HCT116 (cell line): ENCODE measurements around the gene CLEC20A.

ENCODE experiments used
- CBX3 ChIP-seq: IDR thresholded peaks from 2 replicates; pipeline ENCODE4 v1.6.1; 2012; ENCODE audit warnings: low read depth
- EZH2 ChIP-seq: fragments of 200-600 bp; sonication (generic); IDR thresholded peaks from 2 replicates; pipeline ENCODE4 v1.6.1; 2017; ENCODE audit warnings: antibody characterized with exemption, mixed run types
- POLR2A ChIP-seq: IDR thresholded peaks from 2 replicates; pipeline ENCODE4 v1.7.0; 2011; ENCODE audit warnings: borderline replicate concordance; ENCODE audit not compliant: insufficient read depth, insufficient read length; ENCODE audit errors: extremely low read depth
- TF ChIP-seq, protein P1 (sequence below): IDR thresholded peaks from 2 replicates; pipeline ENCODE4 v1.6.1; 2012; ENCODE audit warnings: low read depth
- TF ChIP-seq, protein P2 (sequence below): IDR thresholded peaks from 2 replicates; pipeline ENCODE4 v1.6.1; 2011; ENCODE audit warnings: mild to moderate bottlenecking, low read length, moderate library complexity; ENCODE audit not compliant: insufficient replicate concordance; ENCODE audit errors: extremely low read depth

DNA sequence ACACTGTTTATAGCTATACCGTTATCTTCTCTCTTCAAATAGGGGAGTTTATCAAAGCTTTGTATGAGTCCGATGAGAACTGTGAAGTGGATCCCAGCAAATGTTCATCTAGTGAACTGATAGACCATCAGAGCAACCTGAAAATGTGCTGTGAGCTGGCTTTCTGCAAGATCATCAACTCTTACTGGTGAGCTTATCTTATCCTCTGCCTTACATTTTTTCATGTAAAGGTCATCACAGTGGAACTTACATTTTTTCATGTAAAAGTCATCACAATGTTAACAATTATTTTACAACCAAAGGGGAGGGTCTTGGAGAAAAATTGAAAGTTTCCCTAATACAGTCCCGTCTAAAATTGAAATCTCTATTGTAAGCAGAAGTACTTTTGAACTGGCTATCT, 45.2 kb downstream of the CLEC20A start:
- TF ChIP-seq EZH2 (no peak), POLR2A (no peak), CBX3 (no peak)
- TF ChIP-seq, protein P1, sequence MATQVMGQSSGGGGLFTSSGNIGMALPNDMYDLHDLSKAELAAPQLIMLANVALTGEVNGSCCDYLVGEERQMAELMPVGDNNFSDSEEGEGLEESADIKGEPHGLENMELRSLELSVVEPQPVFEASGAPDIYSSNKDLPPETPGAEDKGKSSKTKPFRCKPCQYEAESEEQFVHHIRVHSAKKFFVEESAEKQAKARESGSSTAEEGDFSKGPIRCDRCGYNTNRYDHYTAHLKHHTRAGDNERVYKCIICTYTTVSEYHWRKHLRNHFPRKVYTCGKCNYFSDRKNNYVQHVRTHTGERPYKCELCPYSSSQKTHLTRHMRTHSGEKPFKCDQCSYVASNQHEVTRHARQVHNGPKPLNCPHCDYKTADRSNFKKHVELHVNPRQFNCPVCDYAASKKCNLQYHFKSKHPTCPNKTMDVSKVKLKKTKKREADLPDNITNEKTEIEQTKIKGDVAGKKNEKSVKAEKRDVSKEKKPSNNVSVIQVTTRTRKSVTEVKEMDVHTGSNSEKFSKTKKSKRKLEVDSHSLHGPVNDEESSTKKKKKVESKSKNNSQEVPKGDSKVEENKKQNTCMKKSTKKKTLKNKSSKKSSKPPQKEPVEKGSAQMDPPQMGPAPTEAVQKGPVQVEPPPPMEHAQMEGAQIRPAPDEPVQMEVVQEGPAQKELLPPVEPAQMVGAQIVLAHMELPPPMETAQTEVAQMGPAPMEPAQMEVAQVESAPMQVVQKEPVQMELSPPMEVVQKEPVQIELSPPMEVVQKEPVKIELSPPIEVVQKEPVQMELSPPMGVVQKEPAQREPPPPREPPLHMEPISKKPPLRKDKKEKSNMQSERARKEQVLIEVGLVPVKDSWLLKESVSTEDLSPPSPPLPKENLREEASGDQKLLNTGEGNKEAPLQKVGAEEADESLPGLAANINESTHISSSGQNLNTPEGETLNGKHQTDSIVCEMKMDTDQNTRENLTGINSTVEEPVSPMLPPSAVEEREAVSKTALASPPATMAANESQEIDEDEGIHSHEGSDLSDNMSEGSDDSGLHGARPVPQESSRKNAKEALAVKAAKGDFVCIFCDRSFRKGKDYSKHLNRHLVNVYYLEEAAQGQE, result no peak
- TF ChIP-seq, protein P2, sequence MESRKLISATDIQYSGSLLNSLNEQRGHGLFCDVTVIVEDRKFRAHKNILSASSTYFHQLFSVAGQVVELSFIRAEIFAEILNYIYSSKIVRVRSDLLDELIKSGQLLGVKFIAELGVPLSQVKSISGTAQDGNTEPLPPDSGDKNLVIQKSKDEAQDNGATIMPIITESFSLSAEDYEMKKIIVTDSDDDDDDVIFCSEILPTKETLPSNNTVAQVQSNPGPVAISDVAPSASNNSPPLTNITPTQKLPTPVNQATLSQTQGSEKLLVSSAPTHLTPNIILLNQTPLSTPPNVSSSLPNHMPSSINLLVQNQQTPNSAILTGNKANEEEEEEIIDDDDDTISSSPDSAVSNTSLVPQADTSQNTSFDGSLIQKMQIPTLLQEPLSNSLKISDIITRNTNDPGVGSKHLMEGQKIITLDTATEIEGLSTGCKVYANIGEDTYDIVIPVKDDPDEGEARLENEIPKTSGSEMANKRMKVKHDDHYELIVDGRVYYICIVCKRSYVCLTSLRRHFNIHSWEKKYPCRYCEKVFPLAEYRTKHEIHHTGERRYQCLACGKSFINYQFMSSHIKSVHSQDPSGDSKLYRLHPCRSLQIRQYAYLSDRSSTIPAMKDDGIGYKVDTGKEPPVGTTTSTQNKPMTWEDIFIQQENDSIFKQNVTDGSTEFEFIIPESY, result no peak
